GM18861 (cell line): ENCODE data around the gene MGAT4C.
"Not testable (repeated sequence)": the region's sequence is repeated elsewhere in the genome, so short reads cannot be mapped to it uniquely, and the experiment has no call there.

Source experiments
- ATAC-seq: cut with Tn5 transposase; IDR thresholded peaks from one replicate; pipeline ENCODE4 v1.9.1; 2021; ENCODE audit not compliant: unreplicated experiment

Gene MGAT4C

GRCh38 chr12:86137936-86138335, 118.3 kb downstream of the MGAT4C start:
- ATAC-seq = no peak

GRCh38 chr12:86134561-86134960, 121.6 kb downstream of the MGAT4C start:
- no peak for ATAC-seq

- ATAC-seq = not testable (repeated sequence)
Measured at GRCh38 chr12:86126900-86127299, 129.3 kb downstream of the MGAT4C start.

- no peak for ATAC-seq
Measured at GRCh38 chr12:86122846-86123468, 133.2 kb downstream of the MGAT4C start.

- ATAC-seq = no peak
Measured at GRCh38 chr12:86118161-86118560, 138.0 kb downstream of the MGAT4C start.

- ATAC-seq = no peak
Measured at GRCh38 chr12:86117711-86118110, 138.5 kb downstream of the MGAT4C start.

- no peak for ATAC-seq
Measured at GRCh38 chr12:86104087-86104486, 152.1 kb downstream of the MGAT4C start.

GRCh38 chr12:86097161-86097560, 159.0 kb downstream of the MGAT4C start:
- ATAC-seq = no peak

GRCh38 chr12:86091681-86092080, 164.5 kb downstream of the MGAT4C start:
- no peak for ATAC-seq

GRCh38 chr12:86081843-86082242, 174.3 kb downstream of the MGAT4C start:
- no peak for ATAC-seq

- not testable (repeated sequence) for ATAC-seq
Measured at GRCh38 chr12:86059052-86059451, 197.1 kb downstream of the MGAT4C start.

- no peak for ATAC-seq
Measured at GRCh38 chr12:86057092-86057845, 198.9 kb downstream of the MGAT4C start.

- ATAC-seq = no peak
Measured at GRCh38 chr12:86052921-86053320, 203.3 kb downstream of the MGAT4C start.

GRCh38 chr12:86050010-86050409, 206.2 kb downstream of the MGAT4C start:
- ATAC-seq = no peak

GRCh38 chr12:86044396-86044795, 211.8 kb downstream of the MGAT4C start:
- ATAC-seq = no peak

GRCh38 chr12:86042062-86042461, 214.1 kb downstream of the MGAT4C start:
- no peak for ATAC-seq

- ATAC-seq = no peak
Measured at GRCh38 chr12:86018361-86018760, 237.8 kb downstream of the MGAT4C start.

- ATAC-seq = no peak
Measured at GRCh38 chr12:86015026-86015425, 241.2 kb downstream of the MGAT4C start.

GRCh38 chr12:86006727-86007126, 249.5 kb downstream of the MGAT4C start:
- ATAC-seq = no peak

- ATAC-seq = no peak
Measured at GRCh38 chr12:85998074-85998473, 258.1 kb downstream of the MGAT4C start.

GRCh38 chr12:85996280-85996679, 259.9 kb downstream of the MGAT4C start:
- no peak for ATAC-seq

- ATAC-seq = no peak
Measured at GRCh38 chr12:85993746-85994145, 262.4 kb downstream of the MGAT4C start.

GRCh38 chr12:85985996-85986395, 270.2 kb downstream of the MGAT4C start:
- no peak for ATAC-seq
